Bronchial epithelial cell (primary cell): ENCODE data around the gene ARHGAP30. TPM values are rescaled to one million over a fixed set of nuclear protein-coding genes. Genes with fewer than 3 reads are reported as not detected.
A peak's percentile ranks its signal among the peaks of the same experiment; 100 is the strongest.
"Not testable (repeated sequence)": the region's sequence is repeated elsewhere in the genome, so short reads cannot be mapped to it uniquely, and the experiment has no call there.

Experiments used
- DNase-seq: peaks from one replicate; pipeline ENCODE4 v3.0.0-alpha.2; 2010; ENCODE audit warnings: low read depth
- FAIRE-seq: peaks from 2 replicates; lab custom pipeline; 2011; peaks lifted over from hg19 to GRCh38; lab: Jason Lieb, UNC
- H3K27me3 ChIP-seq: 2 replicates; pipeline ENCODE4 v1.5.1; 2011; ENCODE audit warnings: low read length; ENCODE audit not compliant: control insufficient read depth, insufficient read depth
- H3K36me3 ChIP-seq: 2 replicates; pipeline ENCODE4 v1.5.1; 2011; ENCODE audit warnings: low read length; ENCODE audit not compliant: control insufficient read depth, insufficient read depth
- H3K4me3 ChIP-seq: 2 replicates; pipeline ENCODE4 v1.5.1; 2011; ENCODE audit warnings: mild to moderate bottlenecking, low read depth, low read length, control low read depth
- total RNA-seq: library from RNA; depleted of rRNA; stranded (reverse); fragments of >200 nt; gene quantifications from 2 replicates; pipeline ENCODE4 v1.2.1, GENCODE V29; 2014
- TF ChIP-seq, protein P1 (sequence below): IDR thresholded peaks from 2 replicates; pipeline ENCODE4 v1.5.1; 2011; ENCODE audit warnings: mild to moderate bottlenecking, moderate library complexity, low read length, control low read depth, inconsistent platforms; ENCODE audit not compliant: insufficient read depth, severe bottlenecking

The ARHGAP30 gene
- total RNA-seq, 1 donor from 2014 or later: 1.3 TPM

DNA sequence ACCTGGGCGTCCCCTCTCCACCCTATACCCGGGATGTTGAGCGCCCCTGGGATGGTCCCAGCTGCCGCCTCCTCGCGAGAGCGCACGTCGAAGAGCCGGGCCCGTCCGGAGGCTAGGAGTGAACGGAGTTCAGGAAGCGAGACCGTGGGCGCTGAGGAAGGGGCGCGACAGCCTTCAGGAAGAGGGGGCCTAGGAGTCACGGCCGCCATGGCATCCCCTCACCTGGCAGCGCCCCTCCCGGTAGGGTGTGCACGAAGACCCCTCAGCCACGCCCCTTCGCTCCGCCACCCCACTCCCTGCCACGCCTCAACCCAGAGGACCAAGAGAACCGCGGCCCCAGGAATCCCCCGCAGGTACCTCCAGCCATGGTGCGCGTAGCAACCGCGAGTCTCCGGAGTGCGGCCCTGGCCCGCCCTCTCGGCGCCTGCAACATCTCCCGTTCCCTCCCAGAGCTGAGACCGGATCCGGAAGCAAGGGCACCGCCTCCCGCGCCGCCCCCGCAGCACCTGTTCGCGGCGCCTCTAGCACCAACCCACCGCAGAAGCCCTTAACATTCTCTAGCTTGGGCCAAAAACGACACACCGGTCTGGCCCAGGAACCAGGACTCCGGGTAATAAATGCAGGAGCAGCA lies 31.1 kb downstream of the ARHGAP30 start, which contains the start of gene TSTD1:
Gene TSTD1 (minus strand): TSS at position 442 of the 631 bp plus-strand sequence. CDS start 75 bp downstream, at position 367.
- no peaks in the 10 kb centered on the region for H3K27me3 ChIP-seq
- FAIRE-seq: no peak
- H3K36me3 ChIP-seq: peaks cover 21% of the 10 kb centered on the region
- peak within 1 kb of the TSS; percentile 93 for H3K4me3 ChIP-seq
- TF ChIP-seq, protein P1, sequence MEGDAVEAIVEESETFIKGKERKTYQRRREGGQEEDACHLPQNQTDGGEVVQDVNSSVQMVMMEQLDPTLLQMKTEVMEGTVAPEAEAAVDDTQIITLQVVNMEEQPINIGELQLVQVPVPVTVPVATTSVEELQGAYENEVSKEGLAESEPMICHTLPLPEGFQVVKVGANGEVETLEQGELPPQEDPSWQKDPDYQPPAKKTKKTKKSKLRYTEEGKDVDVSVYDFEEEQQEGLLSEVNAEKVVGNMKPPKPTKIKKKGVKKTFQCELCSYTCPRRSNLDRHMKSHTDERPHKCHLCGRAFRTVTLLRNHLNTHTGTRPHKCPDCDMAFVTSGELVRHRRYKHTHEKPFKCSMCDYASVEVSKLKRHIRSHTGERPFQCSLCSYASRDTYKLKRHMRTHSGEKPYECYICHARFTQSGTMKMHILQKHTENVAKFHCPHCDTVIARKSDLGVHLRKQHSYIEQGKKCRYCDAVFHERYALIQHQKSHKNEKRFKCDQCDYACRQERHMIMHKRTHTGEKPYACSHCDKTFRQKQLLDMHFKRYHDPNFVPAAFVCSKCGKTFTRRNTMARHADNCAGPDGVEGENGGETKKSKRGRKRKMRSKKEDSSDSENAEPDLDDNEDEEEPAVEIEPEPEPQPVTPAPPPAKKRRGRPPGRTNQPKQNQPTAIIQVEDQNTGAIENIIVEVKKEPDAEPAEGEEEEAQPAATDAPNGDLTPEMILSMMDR: peak; percentile 11
- peak; percentile 50 for DNase-seq

DNA sequence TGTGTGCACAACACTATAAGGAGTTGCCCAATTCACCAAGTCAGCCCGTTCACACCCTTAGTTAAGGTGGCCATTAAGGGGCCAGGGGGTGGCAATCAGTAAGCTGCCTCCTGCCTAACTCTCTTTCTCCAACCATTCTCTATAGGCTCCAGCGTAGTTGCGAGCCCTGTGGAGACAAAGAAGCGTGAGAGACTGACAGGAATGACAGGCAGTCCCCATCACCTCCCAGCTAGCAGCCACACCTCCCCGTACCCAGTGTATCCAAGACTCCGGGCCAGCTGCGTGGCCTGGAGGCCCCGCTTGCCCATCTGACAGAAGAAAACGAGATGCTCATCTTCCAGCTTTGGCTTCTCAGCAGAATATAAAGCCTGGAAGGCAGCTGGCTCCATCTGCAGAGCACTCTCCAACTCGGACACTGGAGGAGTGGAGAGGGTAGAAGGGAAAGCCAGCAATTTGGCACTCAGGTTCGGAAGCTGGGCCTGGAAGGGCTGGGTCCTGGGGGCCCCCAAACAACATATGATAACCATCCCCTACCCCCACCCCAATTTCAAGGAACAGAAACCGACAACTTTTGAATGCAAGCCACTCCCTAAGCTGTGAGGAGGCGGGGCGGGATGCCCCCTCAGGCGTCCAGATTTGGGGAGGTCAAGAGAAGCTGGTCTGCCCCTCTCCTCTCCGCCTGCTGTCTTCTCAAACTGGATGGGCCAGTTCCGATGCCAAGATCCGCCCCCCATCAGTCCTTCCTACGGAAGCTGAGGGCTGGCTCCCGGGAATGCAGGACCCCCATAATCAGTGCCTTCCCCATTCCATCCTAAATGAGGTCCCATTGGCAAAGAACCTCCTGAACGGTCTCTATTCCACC lies 31.8 kb downstream of the ARHGAP30 start:
- FAIRE-seq (no peak), DNase-seq (peak; percentile 40)
- peaks cover 21% of the 10 kb centered on the region for H3K36me3 ChIP-seq
- H3K27me3 ChIP-seq: no peaks in the 10 kb centered on the region
- H3K4me3 ChIP-seq: peak overlapping the region; percentile 93
- TF ChIP-seq, protein P1: no peak

DNA sequence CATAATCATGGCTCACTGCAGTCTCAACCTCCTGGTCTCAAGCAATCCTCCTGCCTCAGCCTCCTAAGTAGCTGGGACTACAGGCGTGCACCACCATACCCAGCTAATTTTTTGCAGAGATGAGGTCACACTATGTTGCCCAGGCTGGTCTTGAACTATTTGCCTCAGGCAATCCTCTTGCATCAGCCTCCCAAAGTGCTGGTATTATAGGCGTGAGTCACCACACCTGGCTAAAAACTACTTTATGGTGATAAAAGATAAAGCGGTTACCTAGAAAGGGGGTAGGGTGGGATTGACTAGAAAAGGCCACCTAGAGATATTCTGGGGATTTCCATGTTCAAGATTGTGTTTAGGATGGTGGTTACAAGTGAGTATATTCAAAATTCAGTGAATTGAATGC lies 35.9 kb downstream of the ARHGAP30 start:
- peak; percentile 18 for FAIRE-seq

DNA sequence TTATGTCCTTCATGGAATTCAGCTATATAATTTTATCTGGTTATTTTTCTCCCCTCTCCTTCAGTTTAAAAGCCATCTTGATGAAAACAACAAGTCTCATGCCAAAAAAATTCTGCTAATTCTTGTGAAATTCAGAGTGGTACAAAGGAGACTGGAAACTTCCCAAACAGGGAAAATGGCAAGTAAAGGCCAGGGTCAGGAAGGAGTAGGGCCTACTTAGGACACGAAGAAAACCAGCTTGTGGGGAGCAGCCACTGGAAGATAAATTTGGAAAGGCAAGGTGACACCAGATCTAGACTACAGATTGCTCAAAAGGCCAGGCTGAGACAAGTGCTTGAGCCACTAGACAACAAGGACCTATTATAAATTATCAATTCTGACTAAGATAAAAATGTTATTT lies 37.3 kb downstream of the ARHGAP30 start:
- TF ChIP-seq, protein P1: no peak
- Histone ChIP-seq H3K4me3 (no peak overlapping the region), H3K27me3 (no peaks in the 10 kb centered on the region), H3K36me3 (no peaks in the 10 kb centered on the region)
- FAIRE-seq (no peak), DNase-seq (no peak)

More for the DNA sequence above, 35.9 kb downstream of the ARHGAP30 start:
- Histone ChIP-seq H3K36me3 (no peaks in the 10 kb centered on the region), H3K27me3 (no peaks in the 10 kb centered on the region), H3K4me3 (no peak overlapping the region)
- TF ChIP-seq, protein P1: no peak
- DNase-seq: peak; percentile 83

DNA sequence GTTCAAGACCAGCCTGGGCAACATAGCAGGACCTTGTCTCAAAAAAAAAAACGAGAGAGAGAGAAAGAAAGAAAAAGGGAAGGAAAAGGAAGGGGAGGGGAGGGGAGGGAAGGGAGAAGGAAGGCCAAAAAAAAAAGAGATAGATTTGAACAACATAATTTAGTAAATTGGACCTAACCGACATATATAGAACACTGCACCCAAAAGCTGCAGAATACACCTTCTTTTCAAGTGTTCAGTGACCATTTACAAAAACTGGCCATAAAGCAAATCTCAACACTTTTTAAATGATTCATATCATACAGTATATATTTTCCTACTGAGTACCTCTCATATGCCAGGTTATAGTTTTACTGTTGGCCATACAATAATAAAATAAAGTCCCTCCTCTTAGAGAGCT lies 37.8 kb downstream of the ARHGAP30 start:
- H3K27me3 ChIP-seq: no peaks in the 10 kb centered on the region
- TF ChIP-seq, protein P1: no peak
- FAIRE-seq: no peak
- no peak overlapping the region for H3K4me3 ChIP-seq
- H3K36me3 ChIP-seq: no peaks in the 10 kb centered on the region
- no peak for DNase-seq

DNA sequence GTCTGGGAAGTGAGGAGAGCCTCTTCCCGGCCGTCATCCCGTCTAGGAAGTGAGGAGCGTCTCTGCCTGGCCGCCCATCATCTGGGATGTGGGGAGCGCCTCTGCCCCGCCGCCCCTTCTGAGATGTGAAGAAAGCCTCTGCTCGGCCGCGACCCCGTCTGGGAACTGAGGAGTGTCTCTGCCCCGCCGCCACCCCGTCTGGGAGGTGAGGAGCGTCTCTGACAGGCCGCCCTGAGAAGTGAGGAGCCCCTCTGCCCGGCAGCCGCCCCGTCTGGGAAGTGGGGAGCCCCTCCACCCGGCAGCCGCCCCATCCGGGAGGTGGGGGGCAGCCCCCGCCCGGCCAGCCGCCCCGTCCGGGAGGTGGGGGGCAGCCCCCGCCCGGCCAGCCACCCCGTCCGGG lies 40.2 kb downstream of the ARHGAP30 start:
- not testable (repeated sequence) for H3K4me3 ChIP-seq, DNase-seq, FAIRE-seq, H3K36me3 ChIP-seq, H3K27me3 ChIP-seq

DNA sequence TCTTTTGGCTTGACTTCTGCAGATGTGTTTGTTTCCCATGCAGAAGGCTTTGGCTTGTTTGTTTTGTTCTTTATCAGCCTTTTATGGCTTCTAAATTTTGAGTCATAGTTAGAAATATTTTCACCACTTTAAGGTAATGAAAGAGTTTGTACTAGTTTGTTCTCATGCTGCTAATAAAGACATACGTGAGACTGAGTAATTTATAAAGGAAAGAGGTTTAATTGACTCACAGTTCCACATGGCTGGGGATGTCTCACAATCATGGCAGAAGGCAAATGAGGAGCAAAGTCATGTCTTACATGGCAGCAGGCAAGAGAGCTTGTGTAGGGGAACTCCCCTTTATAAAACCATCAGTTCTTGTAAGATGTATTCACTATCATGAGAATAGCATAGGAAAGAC lies 42.7 kb downstream of the ARHGAP30 start:
- FAIRE-seq: not testable (repeated sequence)
- DNase-seq: peak; percentile 77

DNA sequence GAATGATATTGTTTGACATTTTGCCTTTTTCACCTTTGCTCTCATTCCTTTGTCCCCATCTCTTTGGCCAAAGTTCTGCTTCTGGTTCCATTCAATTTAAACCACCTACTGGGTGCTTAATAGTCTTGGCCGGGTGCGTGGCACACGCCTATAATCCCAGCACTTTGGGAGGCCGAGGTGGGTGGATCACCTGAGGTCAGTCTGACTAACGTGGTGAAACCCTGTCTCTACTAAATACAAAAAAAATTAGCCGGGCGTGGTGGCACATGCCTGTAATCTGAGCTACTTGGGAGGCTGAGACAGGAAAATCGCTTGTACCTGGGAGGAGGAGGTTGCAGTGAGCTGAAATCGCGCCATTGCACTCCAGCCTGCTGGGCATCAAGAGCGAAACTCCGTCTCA lies 47.3 kb downstream of the ARHGAP30 start:
- DNase-seq: peak; percentile 78

More for the DNA sequence above, 42.7 kb downstream of the ARHGAP30 start:
- H3K4me3 ChIP-seq, H3K36me3 ChIP-seq, H3K27me3 ChIP-seq: not testable (repeated sequence)

More for the DNA sequence above, 47.3 kb downstream of the ARHGAP30 start:
- FAIRE-seq, H3K36me3 ChIP-seq, H3K4me3 ChIP-seq, H3K27me3 ChIP-seq: not testable (repeated sequence)
